SU-DHL-6 (cell line): ENCODE data around the gene MX1.

Experiments used
- CTCF ChIP-seq: fragments of 200-600 bp; sonication (generic); IDR thresholded peaks from one replicate; pipeline ENCODE4 v1.5.1; 2017; ENCODE audit warnings: antibody characterized with exemption, mild to moderate bottlenecking, low read length, moderate library complexity; ENCODE audit not compliant: insufficient read depth, poor library complexity, severe bottlenecking
- EZH2phosphoT487 ChIP-seq: fragments of 200-600 bp; sonication (generic), shearing (Covaris generic); conservative IDR thresholded peaks from 2 replicates; pipeline ENCODE4 v1.6.1; 2018; ENCODE audit warnings: mild to moderate bottlenecking, antibody characterized with exemption, low read length, moderate library complexity, mixed read lengths

DNA sequence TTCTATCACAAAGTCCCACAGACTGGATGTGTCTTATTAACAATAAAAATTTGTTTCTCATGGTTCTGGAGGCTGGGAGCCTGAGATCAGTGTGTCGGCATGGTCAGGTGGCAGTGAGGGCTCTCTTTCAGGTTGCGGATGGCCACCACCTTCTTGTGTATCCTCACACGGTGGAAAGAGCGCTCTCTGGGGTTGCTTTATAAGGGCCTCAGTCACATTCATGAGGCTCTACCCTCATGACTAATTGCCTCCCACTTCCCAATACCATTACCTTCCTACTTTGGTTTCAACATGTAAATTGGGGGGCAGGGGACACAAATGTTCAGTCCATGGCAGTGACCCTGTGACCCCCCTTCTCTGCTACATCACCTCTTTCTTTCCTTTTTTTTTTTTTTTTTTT is 20.7 kb upstream of the MX1 start:
- no peak for TF ChIP-seq CTCF
- TF ChIP-seq EZH2phosphoT487, result no peak
